HepG2 (cell line): ENCODE measurements around the gene NDUFB7. TPM values are rescaled to one million over a fixed set of nuclear protein-coding genes. Genes with fewer than 3 reads are reported as not detected.

Source experiments
- MIXL1 ChIP-seq: IDR thresholded peaks from 2 replicates; pipeline ENCODE4 v1.6.1; 2016
- PAF1 ChIP-seq: IDR thresholded peaks from 2 replicates; pipeline ENCODE4 v1.6.1; 2016; ENCODE audit warnings: missing genetic modification reagents, missing compliant biosample characterization
- SSRP1 ChIP-seq: IDR thresholded peaks from 2 replicates; pipeline ENCODE4 v1.6.1; 2016; ENCODE audit warnings: control low read depth
- ZNF230 ChIP-seq: sonication (generic); formaldehyde crosslinking; IDR thresholded peaks from 2 replicates; pipeline ENCODE4 v1.4.0; 2020; ENCODE audit warnings: mild to moderate bottlenecking, missing genetic modification reagents
- ZNF460 ChIP-seq: sonication (generic); formaldehyde crosslinking; IDR thresholded peaks from 2 replicates; pipeline ENCODE4 v1.5.1; 2020; ENCODE audit warnings: missing genetic modification reagents, mild to moderate bottlenecking, borderline replicate concordance
- ZNF850 ChIP-seq: sonication (generic); formaldehyde crosslinking; conservative IDR thresholded peaks from 2 replicates; pipeline ENCODE4 v1.9.0; 2021; ENCODE audit warnings: mild to moderate bottlenecking, missing genetic modification reagents
- polyA plus RNA-seq, 8 experiments: library from polyadenylated mRNA; depleted of rRNA in 3 of 8; stranded (reverse) in 7 of 8; unstranded in 1 of 8; fragments of >200 nt; fragmentation: Illumina TruSeq in 4 of 8; extraction: Trizol in 4 of 8; gene quantifications; 2 replicates each; pipeline versions ENCODE4 v1.2.1 to v1.2.3, GENCODE V29; 2011 to 2016; ENCODE audit warnings: low read depth in 4 of 8, missing spikeins in 1 of 8, mixed read lengths in 1 of 8; ENCODE audit not compliant: insufficient read depth in 1 of 8
- total RNA-seq, 5 experiments: library from RNA; depleted of rRNA; stranded (reverse); fragments of >200 nt; fragmentation: Illumina TruSeq; extraction: Trizol; gene quantifications; 2 replicates each; pipeline ENCODE4 v1.2.3, GENCODE V29; 2016; ENCODE audit warnings: low read depth in 1 of 5
- TF ChIP-seq, protein P1 (sequence below): sonication (generic); formaldehyde crosslinking; IDR thresholded peaks from 2 replicates; pipeline ENCODE4 v1.4.0; 2020; ENCODE audit warnings: missing genetic modification reagents, low read depth, mild to moderate bottlenecking, borderline replicate concordance
- TF ChIP-seq, protein P2 (sequence below): sonication (generic); formaldehyde crosslinking; IDR thresholded peaks from one replicate; pipeline ENCODE4 v1.5.1; 2020; ENCODE audit warnings: mild to moderate bottlenecking, missing genetic modification reagents; ENCODE audit errors: not compliant biosample characterization

NDUFB7 gene
- total and polyA plus RNA-seq, 2 of the 13 experiments (the other 11 are each of a cell fraction or from before 2014, with no cell fraction given), result 156 to 198 TPM

GRCh38 chr19:14540741-14541525 is 30.9 kb downstream of the NDUFB7 start (continued):
- TF ChIP-seq ZNF460 (CRISPR knock-in tag) (no peak), PAF1 (no peak), ZNF850 (no peak), SSRP1 (CRISPR knock-in tag) (no peak), MIXL1 (CRISPR knock-in tag) (no peak), ZNF230 (CRISPR knock-in tag) (no peak)
- TF ChIP-seq, protein P1, sequence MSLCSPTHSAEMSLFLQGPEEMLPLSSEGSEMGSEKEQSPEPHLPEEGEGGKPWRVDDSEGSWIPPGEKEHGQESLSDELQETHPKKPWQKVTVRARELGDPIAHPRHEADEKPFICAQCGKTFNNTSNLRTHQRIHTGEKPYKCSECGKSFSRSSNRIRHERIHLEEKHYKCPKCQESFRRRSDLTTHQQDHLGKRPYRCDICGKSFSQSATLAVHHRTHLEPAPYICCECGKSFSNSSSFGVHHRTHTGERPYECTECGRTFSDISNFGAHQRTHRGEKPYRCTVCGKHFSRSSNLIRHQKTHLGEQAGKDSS (CRISPR knock-in tag), result no peak
- TF ChIP-seq, protein P2, sequence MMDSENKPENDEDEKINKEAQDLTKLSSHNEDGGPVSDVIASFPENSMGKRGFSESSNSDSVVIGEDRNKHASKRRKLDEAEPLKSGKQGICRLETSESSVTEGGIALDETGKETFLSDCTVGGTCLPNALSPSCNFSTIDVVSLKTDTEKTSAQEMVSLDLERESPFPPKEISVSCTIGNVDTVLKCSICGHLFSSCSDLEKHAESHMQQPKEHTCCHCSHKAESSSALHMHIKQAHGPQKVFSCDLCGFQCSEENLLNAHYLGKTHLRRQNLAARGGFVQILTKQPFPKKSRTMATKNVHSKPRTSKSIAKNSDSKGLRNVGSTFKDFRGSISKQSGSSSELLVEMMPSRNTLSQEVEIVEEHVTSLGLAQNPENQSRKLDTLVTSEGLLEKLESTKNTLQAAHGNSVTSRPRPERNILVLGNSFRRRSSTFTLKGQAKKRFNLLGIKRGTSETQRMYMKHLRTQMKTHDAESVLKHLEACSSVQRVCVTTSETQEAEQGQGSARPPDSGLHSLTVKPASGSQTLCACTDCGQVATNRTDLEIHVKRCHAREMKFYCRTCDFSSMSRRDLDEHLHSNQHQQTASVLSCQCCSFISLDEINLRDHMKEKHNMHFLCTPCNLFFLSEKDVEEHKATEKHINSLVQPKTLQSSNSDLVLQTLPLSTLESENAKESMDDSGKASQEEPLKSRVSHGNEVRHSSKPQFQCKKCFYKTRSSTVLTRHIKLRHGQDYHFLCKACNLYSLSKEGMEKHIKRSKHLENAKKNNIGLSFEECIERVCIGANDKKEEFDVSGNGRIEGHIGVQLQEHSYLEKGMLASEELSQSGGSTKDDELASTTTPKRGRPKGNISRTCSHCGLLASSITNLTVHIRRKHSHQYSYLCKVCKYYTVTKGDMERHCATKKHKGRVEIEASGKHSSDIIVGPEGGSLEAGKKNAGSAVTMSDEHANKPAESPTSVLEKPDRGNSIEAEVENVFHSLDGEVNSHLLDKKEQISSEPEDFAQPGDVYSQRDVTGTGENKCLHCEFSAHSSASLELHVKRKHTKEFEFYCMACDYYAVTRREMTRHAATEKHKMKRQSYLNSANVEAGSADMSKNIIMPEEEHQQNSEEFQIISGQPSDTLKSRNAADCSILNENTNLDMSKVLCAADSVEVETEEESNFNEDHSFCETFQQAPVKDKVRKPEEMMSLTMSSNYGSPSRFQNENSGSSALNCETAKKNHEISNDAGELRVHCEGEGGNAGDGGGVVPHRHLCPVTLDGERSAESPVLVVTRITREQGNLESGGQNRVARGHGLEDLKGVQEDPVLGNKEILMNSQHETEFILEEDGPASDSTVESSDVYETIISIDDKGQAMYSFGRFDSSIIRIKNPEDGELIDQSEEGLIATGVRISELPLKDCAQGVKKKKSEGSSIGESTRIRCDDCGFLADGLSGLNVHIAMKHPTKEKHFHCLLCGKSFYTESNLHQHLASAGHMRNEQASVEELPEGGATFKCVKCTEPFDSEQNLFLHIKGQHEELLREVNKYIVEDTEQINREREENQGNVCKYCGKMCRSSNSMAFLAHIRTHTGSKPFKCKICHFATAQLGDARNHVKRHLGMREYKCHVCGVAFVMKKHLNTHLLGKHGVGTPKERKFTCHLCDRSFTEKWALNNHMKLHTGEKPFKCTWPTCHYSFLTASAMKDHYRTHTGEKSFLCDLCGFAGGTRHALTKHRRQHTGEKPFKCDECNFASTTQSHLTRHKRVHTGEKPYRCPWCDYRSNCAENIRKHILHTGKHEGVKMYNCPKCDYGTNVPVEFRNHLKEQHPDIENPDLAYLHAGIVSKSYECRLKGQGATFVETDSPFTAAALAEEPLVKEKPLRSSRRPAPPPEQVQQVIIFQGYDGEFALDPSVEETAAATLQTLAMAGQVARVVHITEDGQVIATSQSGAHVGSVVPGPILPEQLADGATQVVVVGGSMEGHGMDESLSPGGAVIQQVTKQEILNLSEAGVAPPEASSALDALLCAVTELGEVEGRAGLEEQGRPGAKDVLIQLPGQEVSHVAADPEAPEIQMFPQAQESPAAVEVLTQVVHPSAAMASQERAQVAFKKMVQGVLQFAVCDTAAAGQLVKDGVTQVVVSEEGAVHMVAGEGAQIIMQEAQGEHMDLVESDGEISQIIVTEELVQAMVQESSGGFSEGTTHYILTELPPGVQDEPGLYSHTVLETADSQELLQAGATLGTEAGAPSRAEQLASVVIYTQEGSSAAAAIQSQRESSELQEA, result no peak
- TF ChIP-seq, all 625 proteins: peak for 0
